ENCODE data around the gene TPM4. TPM values are rescaled to one million over a fixed set of nuclear protein-coding genes. Genes with fewer than 3 reads are reported as not detected.

Gene TPM4
- total RNA-seq, 1 experiment from 2014 or later = 219 TPM

GRCh38 chr19:16104722-16105121, 28.4 kb downstream of the TPM4 start:
- H3K27ac Mint-ChIP-seq (ENCODE audit: unreplicated experiment) = no peak overlapping the region
- intact Hi-C loops (cut with micrococcal nuclease; ENCODE audit: unreplicated experiment) = no loop called here
- no TSS peak for BruUV-seq (replicated peaks)
- H3K4me3 Mint-ChIP-seq (ENCODE audit: low read depth, unreplicated experiment) = no peak overlapping the region
- no peaks in the 10 kb centered on the region for H3K27me3 Mint-ChIP-seq (ENCODE audit: unreplicated experiment)
- peaks cover 18% of the 10 kb centered on the region for H3K36me3 Mint-ChIP-seq (ENCODE audit: insufficient read depth, unreplicated experiment)
- CTCF ChIA-PET = no interaction called here
- no peaks in the 10 kb centered on the region for H3K9me3 Mint-ChIP-seq (ENCODE audit: low read depth, unreplicated experiment)
- no peak for TF ChIP-seq CTCF (IDR thresholded peaks at IDR 0.05; ENCODE audit: unreplicated experiment)
- no peak for DNase-seq
- no peaks in the 10 kb centered on the region for H3K4me1 Mint-ChIP-seq (ENCODE audit: low read depth, unreplicated experiment)

GRCh38 chr19:16106121-16106520, 29.8 kb downstream of the TPM4 start:
- H3K27me3 Mint-ChIP-seq (ENCODE audit: unreplicated experiment) = no peaks in the 10 kb centered on the region

GRCh38 chr19:16111160-16111908, 35.0 kb downstream of the TPM4 start, which contains the start of gene RAB8A:
Gene RAB8A (plus strand): TSS chr19:16111889. CDS start chr19:16111902, 13 bp downstream.
- Mint-ChIP-seq H3K4me3 (ENCODE audit: low read depth, unreplicated experiment) (peak within 1 kb of the TSS; percentile 84), H3K27ac (ENCODE audit: unreplicated experiment) (peak within 1 kb of the TSS; percentile 90), H3K36me3 (ENCODE audit: insufficient read depth, unreplicated experiment) (peaks cover 33% of the 10 kb centered on the region), H3K4me1 (ENCODE audit: low read depth, unreplicated experiment) (no peaks in the 10 kb centered on the region), H3K27me3 (ENCODE audit: unreplicated experiment) (no peaks in the 10 kb centered on the region), H3K9me3 (ENCODE audit: low read depth, unreplicated experiment) (no peaks in the 10 kb centered on the region)
- CTCF ChIA-PET = interaction anchor here (0.8 to 1.5 kb wide), 5 partner anchors 23 to 74 kb away, joined by 3 to 8 read pairs (median 4); partner anchors contain the start of gene FAM32A
- peak; percentile 96 for DNase-seq
- intact Hi-C loops (cut with micrococcal nuclease; ENCODE audit: unreplicated experiment) = loop anchor here (1.0 to 10.0 kb wide), 3 partner anchors 23 to 73 kb away; partner anchors contain the start of gene FAM32A
- TF ChIP-seq CTCF (IDR thresholded peaks at IDR 0.05; ENCODE audit: unreplicated experiment) = peak; percentile 71
- no TSS peak for BruUV-seq (replicated peaks)

More at GRCh38 chr19:16106121-16106520, 29.8 kb downstream of the TPM4 start:
- no peaks in the 10 kb centered on the region for H3K4me1 Mint-ChIP-seq (ENCODE audit: low read depth, unreplicated experiment)
- DNase-seq = no peak
- CTCF ChIA-PET = no interaction called here
- peaks cover 11% of the 10 kb centered on the region for H3K36me3 Mint-ChIP-seq (ENCODE audit: insufficient read depth, unreplicated experiment)
- intact Hi-C loops (cut with micrococcal nuclease; ENCODE audit: unreplicated experiment) = no loop called here
- BruUV-seq (replicated peaks) = no TSS peak
- no peak for TF ChIP-seq CTCF (IDR thresholded peaks at IDR 0.05; ENCODE audit: unreplicated experiment)
- H3K4me3 Mint-ChIP-seq (ENCODE audit: low read depth, unreplicated experiment) = no peak overlapping the region
- H3K27ac Mint-ChIP-seq (ENCODE audit: unreplicated experiment) = no peak overlapping the region
- H3K9me3 Mint-ChIP-seq (ENCODE audit: low read depth, unreplicated experiment) = no peaks in the 10 kb centered on the region

- Mint-ChIP-seq H3K27me3 (ENCODE audit: unreplicated experiment) (no peaks in the 10 kb centered on the region), H3K36me3 (ENCODE audit: insufficient read depth, unreplicated experiment) (peaks cover 32% of the 10 kb centered on the region), H3K4me3 (ENCODE audit: low read depth, unreplicated experiment) (peak overlapping the region; percentile 84), H3K9me3 (ENCODE audit: low read depth, unreplicated experiment) (no peaks in the 10 kb centered on the region), H3K4me1 (ENCODE audit: low read depth, unreplicated experiment) (no peaks in the 10 kb centered on the region), H3K27ac (ENCODE audit: unreplicated experiment) (peak overlapping the region; percentile 90)
- TSS peak; percentile 59 for BruUV-seq (replicated peaks)
- TF ChIP-seq CTCF (IDR thresholded peaks at IDR 0.05; ENCODE audit: unreplicated experiment) = no peak
- DNase-seq = no peak
- CTCF ChIA-PET = interaction anchor here (0.5 to 1.5 kb wide), 4 partner anchors 42 to 73 kb away, joined by 3 to 8 read pairs (median 4); partner anchors contain the start of gene FAM32A
- intact Hi-C loops (cut with micrococcal nuclease; ENCODE audit: unreplicated experiment) = loop anchor here (1.0 to 10.0 kb wide), 3 partner anchors 24 to 73 kb away; partner anchors contain the start of gene FAM32A
These were observed 35.8 kb downstream of the TPM4 start for GRCh38 chr19:16111909-16112752.

All from Calu3 (cell line).